ENCODE measurements around the gene BMP5. TPM values are rescaled to one million over a fixed set of nuclear protein-coding genes. Genes with fewer than 3 reads are reported as not detected.

BMP5 gene
- total RNA-seq, 1 donor from 2014 or later = 0.50 TPM

DNA sequence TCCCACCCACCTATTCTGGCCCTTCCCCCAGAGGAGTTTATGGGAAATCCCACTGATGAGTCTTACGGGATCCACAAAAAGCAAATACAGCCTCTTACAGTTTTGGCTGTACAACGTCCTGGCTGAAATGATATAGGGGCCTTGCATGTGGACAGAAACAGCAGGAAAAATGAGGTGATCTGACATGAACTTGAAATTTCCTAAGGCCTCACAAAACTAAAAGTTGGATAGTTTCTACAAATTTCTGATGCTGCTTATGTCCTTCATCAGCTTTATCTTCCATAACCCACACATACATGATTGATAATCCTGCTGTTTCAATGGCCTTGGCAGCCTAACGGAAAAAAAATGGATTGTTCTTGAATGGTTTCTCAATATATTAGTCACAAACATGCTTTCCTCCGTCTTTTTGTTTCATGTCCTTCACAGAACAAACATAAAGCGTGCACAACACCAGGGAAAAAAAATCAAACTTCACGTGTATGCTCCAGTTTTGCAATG, 118.8 kb downstream of the BMP5 start:
- H3K4me3 ChIP-seq (ENCODE audit: insufficient read depth, low read depth, low read length) = no peak overlapping the region
- Mint-ChIP-seq H3K9me3 (ENCODE audit: unreplicated experiment) (no peaks in the 10 kb centered on the region), H3K4me1 (ENCODE audit: low read depth, unreplicated experiment) (peaks cover 4% of the 10 kb centered on the region), H3K4me3 (ENCODE audit: unreplicated experiment) (no peak overlapping the region), H3K27ac (ENCODE audit: unreplicated experiment) (no peak overlapping the region), H3K27me3 (ENCODE audit: low read depth, unreplicated experiment) (no peaks in the 10 kb centered on the region), H3K36me3 (ENCODE audit: low read depth, unreplicated experiment) (no peaks in the 10 kb centered on the region)
- H3K4me1 ChIP-seq (ENCODE audit: insufficient read depth, low read length) = peaks cover 4% of the 10 kb centered on the region
- no peaks in the 10 kb centered on the region for H4K20me1 ChIP-seq (ENCODE audit: insufficient read depth, low read length)
- H2AFZ ChIP-seq (ENCODE audit: low read depth, low read length) = no peak overlapping the region
- no peaks in the 10 kb centered on the region for H3K36me3 ChIP-seq (ENCODE audit: insufficient read depth, low read length)
- H3K4me2 ChIP-seq (ENCODE audit: low read length) = no peak overlapping the region
- FAIRE-seq (no peak), DNase-seq (ENCODE audit: low read depth) (no peak)
- H3K9ac ChIP-seq (ENCODE audit: low read length) = no peak overlapping the region
- no peak for TF ChIP-seq CTCF (IDR thresholded peaks at IDR 0.05; ENCODE audit: insufficient read depth, low read depth, low read length)
- no peak for TF ChIP-seq EZH2 (IDR thresholded peaks at IDR 0.05; ENCODE audit: insufficient read depth, low read length)
- no peaks in the 10 kb centered on the region for H3K27me3 ChIP-seq (ENCODE audit: insufficient read depth, low read length)
- no peaks in the 10 kb centered on the region for H3K79me2 ChIP-seq (ENCODE audit: insufficient read depth, low read length)
- H3K27ac ChIP-seq (ENCODE audit: low read depth, low read length) = no peak overlapping the region
- no peaks in the 10 kb centered on the region for H3K9me3 ChIP-seq (ENCODE audit: insufficient read depth, low read depth, low read length)

DNA sequence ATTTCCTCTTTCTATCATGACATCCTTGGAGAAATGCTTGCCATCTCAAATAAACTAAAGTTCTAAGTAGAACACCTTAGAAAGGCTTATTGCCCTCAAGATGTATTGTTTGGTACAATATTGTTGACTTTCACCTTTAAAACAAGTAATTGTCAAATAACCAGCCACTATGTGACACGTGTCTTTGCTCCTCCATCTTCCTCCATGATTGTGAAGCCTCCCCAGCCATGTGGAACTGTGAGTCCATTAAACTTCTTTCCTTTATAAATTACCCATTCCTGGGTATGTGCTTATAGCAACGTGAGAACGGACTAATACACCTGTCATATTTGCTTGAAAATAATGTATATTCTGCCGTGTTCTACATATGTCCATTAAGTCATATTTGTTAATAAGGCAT, 126.5 kb downstream of the BMP5 start:
- no peak overlapping the region for H3K4me3 Mint-ChIP-seq (ENCODE audit: unreplicated experiment)
- Histone ChIP-seq H3K27ac (ENCODE audit: low read depth, low read length) (no peak overlapping the region), H3K79me2 (ENCODE audit: insufficient read depth, low read length) (no peaks in the 10 kb centered on the region), H3K4me3 (ENCODE audit: insufficient read depth, low read depth, low read length) (no peak overlapping the region), H3K36me3 (ENCODE audit: insufficient read depth, low read length) (no peaks in the 10 kb centered on the region), H3K4me2 (ENCODE audit: low read length) (no peak overlapping the region), H3K9me3 (ENCODE audit: insufficient read depth, low read depth, low read length) (no peaks in the 10 kb centered on the region), H2AFZ (ENCODE audit: low read depth, low read length) (no peak overlapping the region), H3K9ac (ENCODE audit: low read length) (no peak overlapping the region), H3K4me1 (ENCODE audit: insufficient read depth, low read length) (no peaks in the 10 kb centered on the region), H4K20me1 (ENCODE audit: insufficient read depth, low read length) (no peaks in the 10 kb centered on the region), H3K27me3 (ENCODE audit: insufficient read depth, low read length) (no peaks in the 10 kb centered on the region)
- peaks cover 3% of the 10 kb centered on the region for H3K9me3 Mint-ChIP-seq (ENCODE audit: unreplicated experiment)
- FAIRE-seq = no peak
- H3K36me3 Mint-ChIP-seq (ENCODE audit: low read depth, unreplicated experiment) = no peaks in the 10 kb centered on the region
- no peak for DNase-seq (ENCODE audit: low read depth)
- H3K27me3 Mint-ChIP-seq (ENCODE audit: low read depth, unreplicated experiment) = no peaks in the 10 kb centered on the region
- no peak overlapping the region for H3K27ac Mint-ChIP-seq (ENCODE audit: unreplicated experiment)
- no peaks in the 10 kb centered on the region for H3K4me1 Mint-ChIP-seq (ENCODE audit: low read depth, unreplicated experiment)
- TF ChIP-seq CTCF (IDR thresholded peaks at IDR 0.05; ENCODE audit: insufficient read depth, low read depth, low read length) = no peak
- TF ChIP-seq EZH2 (IDR thresholded peaks at IDR 0.05; ENCODE audit: insufficient read depth, low read length) = no peak

GRCh38 chr6:55746473-55746872, 128.9 kb downstream of the BMP5 start:
- TF ChIP-seq EZH2 (IDR thresholded peaks at IDR 0.05; ENCODE audit: insufficient read depth, low read length) (no peak), CTCF (IDR thresholded peaks at IDR 0.05; ENCODE audit: insufficient read depth, low read depth, low read length) (no peak)
- FAIRE-seq (no peak), DNase-seq (ENCODE audit: low read depth) (no peak)
- Histone ChIP-seq H3K36me3 (ENCODE audit: insufficient read depth, low read length) (no peaks in the 10 kb centered on the region), H3K9ac (ENCODE audit: low read length) (no peak overlapping the region), H3K4me3 (ENCODE audit: insufficient read depth, low read depth, low read length) (no peak overlapping the region), H3K4me1 (ENCODE audit: insufficient read depth, low read length) (no peaks in the 10 kb centered on the region), H2AFZ (ENCODE audit: low read depth, low read length) (no peak overlapping the region), H3K27ac (ENCODE audit: low read depth, low read length) (no peak overlapping the region), H3K4me2 (ENCODE audit: low read length) (no peak overlapping the region), H3K27me3 (ENCODE audit: insufficient read depth, low read length) (no peaks in the 10 kb centered on the region), H3K79me2 (ENCODE audit: insufficient read depth, low read length) (no peaks in the 10 kb centered on the region), H4K20me1 (ENCODE audit: insufficient read depth, low read length) (no peaks in the 10 kb centered on the region), H3K9me3 (ENCODE audit: insufficient read depth, low read depth, low read length) (no peaks in the 10 kb centered on the region)
- Mint-ChIP-seq H3K4me3 (ENCODE audit: unreplicated experiment) (no peak overlapping the region), H3K27ac (ENCODE audit: unreplicated experiment) (no peak overlapping the region), H3K9me3 (ENCODE audit: unreplicated experiment) (peaks cover 3% of the 10 kb centered on the region), H3K36me3 (ENCODE audit: low read depth, unreplicated experiment) (no peaks in the 10 kb centered on the region), H3K27me3 (ENCODE audit: low read depth, unreplicated experiment) (no peaks in the 10 kb centered on the region), H3K4me1 (ENCODE audit: low read depth, unreplicated experiment) (no peaks in the 10 kb centered on the region)
